ENCODE measurements around the gene EZR.
A peak's percentile ranks its signal among the peaks of the same experiment; 100 is the strongest.

Gene EZR

GRCh38 chr6:158722176-158722729, 96.9 kb downstream of the EZR start:
- no peaks in the 10 kb centered on the region for H3F3A ChIP-seq (ENCODE audit: insufficient read depth, low read length)
- H3K9me2 ChIP-seq (replicated peaks; ENCODE audit: insufficient read depth, low read length) = no peaks in the 10 kb centered on the region
- no peak for DNase-seq
- H4K20me1 ChIP-seq (ENCODE audit: insufficient read depth, low read length) = no peaks in the 10 kb centered on the region
- H3K4me2 ChIP-seq (ENCODE audit: low read depth, low read length) = no peak overlapping the region
- no peaks in the 10 kb centered on the region for H3K27me3 ChIP-seq (replicated peaks; ENCODE audit: insufficient read depth, low read length)
- no peak overlapping the region for H3K9ac ChIP-seq (ENCODE audit: low read length)
- H3K9me3 ChIP-seq (replicated peaks; ENCODE audit: insufficient read depth, low read length) = no peaks in the 10 kb centered on the region
- TF ChIP-seq EZH2phosphoT487 (IDR thresholded peaks at IDR 0.05; ENCODE audit: low read length) (no peak), EZH2 (optimal IDR thresholded peaks at IDR 0.05; ENCODE audit: low read depth, low read length) (no peak), CTCF (IDR thresholded peaks at IDR 0.05; ENCODE audit: low read length) (no peak)
- H3K4me3 ChIP-seq (ENCODE audit: low read length) = no peak overlapping the region
- no peak overlapping the region for H2AFZ ChIP-seq (ENCODE audit: low read length)
- H3K27ac ChIP-seq (ENCODE audit: low read length) = no peak overlapping the region
- peaks cover 8% of the 10 kb centered on the region; the same call in 1 of the 2 replicates for H3K4me1 ChIP-seq (ENCODE audit: low read length)
- H3K36me3 ChIP-seq (replicated peaks; ENCODE audit: insufficient read depth, low read length) = no peaks in the 10 kb centered on the region
- no peaks in the 10 kb centered on the region for H3K79me2 ChIP-seq (ENCODE audit: low read length)

DNA sequence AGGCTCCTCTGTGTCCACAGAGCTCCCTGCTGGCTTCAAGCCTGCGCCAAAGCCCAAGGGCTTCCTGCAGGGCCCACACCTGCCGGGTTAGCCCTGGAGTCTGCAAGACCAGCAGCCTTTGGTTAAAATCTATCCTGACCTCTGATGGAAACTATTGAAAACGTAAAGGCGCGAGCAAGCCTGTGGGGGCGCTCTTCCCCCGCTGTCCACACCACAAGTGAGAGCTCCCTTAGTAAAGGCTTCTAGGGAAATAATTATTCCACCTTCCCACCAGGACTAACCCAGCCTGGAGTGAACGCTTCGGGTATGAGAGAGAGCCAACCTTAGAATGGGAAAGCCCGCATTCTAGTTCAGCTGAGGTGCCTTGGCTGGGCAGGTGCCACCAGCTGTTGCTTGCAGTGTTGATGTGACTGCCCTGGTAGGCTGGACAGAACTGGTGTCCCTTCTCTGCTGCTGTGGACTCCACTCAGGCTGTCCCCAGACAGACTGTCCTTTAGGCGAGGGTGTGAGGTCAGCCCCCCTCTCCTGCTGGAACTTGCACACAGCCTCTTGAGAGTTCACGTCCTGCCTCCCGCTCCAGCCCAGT, 100.6 kb downstream of the EZR start:
- H3K9me3 ChIP-seq (replicated peaks; ENCODE audit: insufficient read depth, low read length) = no peaks in the 10 kb centered on the region
- H3K4me2 ChIP-seq (ENCODE audit: low read depth, low read length) = no peak overlapping the region
- no peaks in the 10 kb centered on the region for H3K27me3 ChIP-seq (replicated peaks; ENCODE audit: insufficient read depth, low read length)
- H3F3A ChIP-seq (ENCODE audit: insufficient read depth, low read length) = no peaks in the 10 kb centered on the region
- TF ChIP-seq CTCF (IDR thresholded peaks at IDR 0.05; ENCODE audit: low read length) = peak; percentile 21
- TF ChIP-seq EZH2 (optimal IDR thresholded peaks at IDR 0.05; ENCODE audit: low read depth, low read length) = no peak
- no peak overlapping the region for H3K9ac ChIP-seq (ENCODE audit: low read length)
- no peak overlapping the region for H3K27ac ChIP-seq (ENCODE audit: low read length)
- H4K20me1 ChIP-seq (ENCODE audit: insufficient read depth, low read length) = no peaks in the 10 kb centered on the region
- peaks cover 8% of the 10 kb centered on the region for H3K4me1 ChIP-seq (ENCODE audit: low read length)
- no peaks in the 10 kb centered on the region for H3K9me2 ChIP-seq (replicated peaks; ENCODE audit: insufficient read depth, low read length)
- no peak overlapping the region for H2AFZ ChIP-seq (ENCODE audit: low read length)
- H3K36me3 ChIP-seq (replicated peaks; ENCODE audit: insufficient read depth, low read length) = no peaks in the 10 kb centered on the region
- no peaks in the 10 kb centered on the region for H3K79me2 ChIP-seq (ENCODE audit: low read length)
- H3K4me3 ChIP-seq (ENCODE audit: low read length) = no peak overlapping the region
- no peak for DNase-seq

DNA sequence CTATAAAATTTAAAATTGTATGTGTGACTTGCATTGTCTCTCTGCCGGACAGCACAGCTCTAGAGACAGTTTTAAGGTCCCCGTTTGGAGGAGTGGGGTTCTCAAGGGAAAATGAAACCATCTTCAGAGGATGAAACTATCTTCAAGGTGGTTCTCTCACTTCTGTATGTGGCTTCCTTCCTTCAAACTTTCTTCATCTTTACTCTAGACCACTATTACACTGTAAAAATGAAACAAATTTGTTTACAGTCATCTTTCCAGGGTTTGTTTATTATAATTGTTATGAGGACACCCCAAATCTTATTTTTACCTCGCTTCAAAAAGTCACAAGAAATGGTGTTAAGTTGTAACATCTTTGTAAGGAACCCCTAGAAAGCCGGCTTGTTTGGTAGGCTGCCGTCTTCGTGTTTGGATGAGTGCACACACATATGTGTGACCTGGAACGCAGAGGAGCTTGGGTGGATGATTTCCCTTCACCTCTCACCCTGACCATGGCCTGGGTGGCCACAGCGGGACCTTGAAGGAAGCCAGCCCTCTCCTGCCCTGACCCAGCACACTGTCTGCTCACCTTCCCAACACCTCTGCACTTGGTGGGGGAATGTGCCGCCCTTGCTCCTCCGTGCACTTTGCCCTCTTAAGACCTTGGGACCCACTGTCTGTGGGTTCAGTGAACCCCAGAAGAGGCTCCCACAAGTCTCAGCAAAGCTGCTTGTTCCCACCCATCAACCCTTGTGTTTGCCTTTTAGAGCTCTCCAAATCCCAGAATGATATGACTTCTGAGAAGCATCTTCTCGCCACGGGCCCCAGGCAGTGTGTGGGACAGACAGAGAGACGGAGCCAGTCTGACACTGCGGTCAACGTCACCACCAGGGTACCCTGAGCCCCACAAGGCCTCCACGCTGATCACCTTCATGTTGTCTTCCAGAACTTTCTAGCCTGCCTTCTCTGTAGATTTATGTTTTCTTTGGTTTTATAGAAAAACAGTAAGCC, 101.5 kb downstream of the EZR start:
- peak overlapping the region; percentile 41; the same call in 1 of the 2 replicates for H3K4me3 ChIP-seq (ENCODE audit: low read length)
- 0 out of 2 replicates have a peak overlapping the region, but pooled peaks have one; percentile 23 for H3K9ac ChIP-seq (ENCODE audit: low read length)
- peak overlapping the region; percentile 62; the same call in 1 of the 2 replicates for H3K27ac ChIP-seq (ENCODE audit: low read length)

More for the DNA sequence above, 101.5 kb downstream of the EZR start:
- H3K36me3 ChIP-seq (replicated peaks; ENCODE audit: insufficient read depth, low read length) = no peaks in the 10 kb centered on the region
- H4K20me1 ChIP-seq (ENCODE audit: insufficient read depth, low read length) = no peaks in the 10 kb centered on the region
- TF ChIP-seq EZH2phosphoT487 (IDR thresholded peaks at IDR 0.05; ENCODE audit: low read length) (no peak), EZH2 (optimal IDR thresholded peaks at IDR 0.05; ENCODE audit: low read depth, low read length) (no peak), CTCF (IDR thresholded peaks at IDR 0.05; ENCODE audit: low read length) (no peak)
- no peaks in the 10 kb centered on the region for H3K9me2 ChIP-seq (replicated peaks; ENCODE audit: insufficient read depth, low read length)
- peaks cover 8% of the 10 kb centered on the region for H3K4me1 ChIP-seq (ENCODE audit: low read length)
- H3F3A ChIP-seq (ENCODE audit: insufficient read depth, low read length) = no peaks in the 10 kb centered on the region
- peak overlapping the region; percentile 45 for H3K4me2 ChIP-seq (ENCODE audit: low read depth, low read length)
- H3K27me3 ChIP-seq (replicated peaks; ENCODE audit: insufficient read depth, low read length) = no peaks in the 10 kb centered on the region
- H2AFZ ChIP-seq (ENCODE audit: low read length) = peak overlapping the region; percentile 22; the same call in 1 of the 2 replicates
- no peaks in the 10 kb centered on the region for H3K79me2 ChIP-seq (ENCODE audit: low read length)
- no peaks in the 10 kb centered on the region for H3K9me3 ChIP-seq (replicated peaks; ENCODE audit: insufficient read depth, low read length)
- peak; percentile 54 for DNase-seq
